ENCODE results near the gene HS3ST4.

HS3ST4 gene

GRCh38 chr16:25679511-25679910, 12.2 kb upstream of the HS3ST4 start:
- H4K20me1 ChIP-seq (ENCODE audit: insufficient read depth, low read length): no peaks in the 10 kb centered on the region
- DNase-seq (no peak), ATAC-seq (ENCODE audit: insufficient read depth, low read depth) (no peak)
- H3K27me3 ChIP-seq (ENCODE audit: insufficient read depth, low read length, poor library complexity): no peaks in the 10 kb centered on the region
- H3K9ac ChIP-seq (ENCODE audit: low read depth, low read length): no peak overlapping the region
- no peaks in the 10 kb centered on the region for H3K36me3 ChIP-seq (ENCODE audit: insufficient read depth, low read length)
- no peak overlapping the region for H3K27ac ChIP-seq (ENCODE audit: low read length)
- H3K9me3 ChIP-seq (ENCODE audit: insufficient read depth, low read length, severe bottlenecking): no peaks in the 10 kb centered on the region
- no peak overlapping the region for H3K4me3 ChIP-seq (ENCODE audit: low read depth in 1 of 2, low read length in 2 of 2)
- no peak overlapping the region for H2AFZ ChIP-seq (ENCODE audit: low read depth, low read length)
- H3K79me2 ChIP-seq (ENCODE audit: insufficient read depth, low read length): no peaks in the 10 kb centered on the region
- no peaks in the 10 kb centered on the region for H3K4me1 ChIP-seq (ENCODE audit: insufficient read depth, low read length)
- TF ChIP-seq EZH2 (IDR thresholded peaks at IDR 0.05; ENCODE audit: borderline replicate concordance, low read depth, low read length, severe bottlenecking) (no peak), CTCF (IDR thresholded peaks at IDR 0.05; ENCODE audit: borderline replicate concordance, extremely low read depth, low read length, poor library complexity, severe bottlenecking) (no peak)
- no peak overlapping the region for H3K4me2 ChIP-seq (ENCODE audit: insufficient read depth, low read length)

GRCh38 chr16:25689137-25689836, 2.5 kb upstream of the HS3ST4 start:
- H4K20me1 ChIP-seq (ENCODE audit: insufficient read depth, low read length): no peaks in the 10 kb centered on the region
- no peaks in the 10 kb centered on the region for H3K4me1 ChIP-seq (ENCODE audit: insufficient read depth, low read length)
- DNase-seq (no peak), ATAC-seq (ENCODE audit: insufficient read depth, low read depth) (no peak)
- no peak overlapping the region for H3K9ac ChIP-seq (ENCODE audit: low read depth, low read length)
- H2AFZ ChIP-seq (ENCODE audit: low read depth, low read length): no peak overlapping the region
- H3K79me2 ChIP-seq (ENCODE audit: insufficient read depth, low read length): no peaks in the 10 kb centered on the region
- H3K36me3 ChIP-seq (ENCODE audit: insufficient read depth, low read length): no peaks in the 10 kb centered on the region
- H3K4me2 ChIP-seq (ENCODE audit: insufficient read depth, low read length): no peak overlapping the region
- no peak overlapping the region for H3K27ac ChIP-seq (ENCODE audit: low read length)
- TF ChIP-seq CTCF (IDR thresholded peaks at IDR 0.05; ENCODE audit: borderline replicate concordance, extremely low read depth, low read length, poor library complexity, severe bottlenecking): no peak
- no peak for TF ChIP-seq EZH2 (IDR thresholded peaks at IDR 0.05; ENCODE audit: borderline replicate concordance, low read depth, low read length, severe bottlenecking)
- H3K27me3 ChIP-seq (ENCODE audit: insufficient read depth, low read length, poor library complexity): peaks cover 5% of the 10 kb centered on the region
- H3K4me3 ChIP-seq (ENCODE audit: low read depth in 1 of 2, low read length in 2 of 2): no peak overlapping the region
- no peaks in the 10 kb centered on the region for H3K9me3 ChIP-seq (ENCODE audit: insufficient read depth, low read length, severe bottlenecking)

GRCh38 chr16:25690552-25691143, 1.1 kb upstream of the HS3ST4 start:
- Histone ChIP-seq H3K4me3 (ENCODE audit: low read depth in 1 of 2, low read length in 2 of 2) (no peak overlapping the region), H3K27me3 (ENCODE audit: insufficient read depth, low read length, poor library complexity) (peaks cover 5% of the 10 kb centered on the region), H2AFZ (ENCODE audit: low read depth, low read length) (no peak overlapping the region), H3K4me1 (ENCODE audit: insufficient read depth, low read length) (no peaks in the 10 kb centered on the region), H3K9me3 (ENCODE audit: insufficient read depth, low read length, severe bottlenecking) (no peaks in the 10 kb centered on the region), H3K4me2 (ENCODE audit: insufficient read depth, low read length) (no peak overlapping the region), H3K79me2 (ENCODE audit: insufficient read depth, low read length) (no peaks in the 10 kb centered on the region), H3K9ac (ENCODE audit: low read depth, low read length) (no peak overlapping the region), H3K27ac (ENCODE audit: low read length) (no peak overlapping the region), H3K36me3 (ENCODE audit: insufficient read depth, low read length) (no peaks in the 10 kb centered on the region), H4K20me1 (ENCODE audit: insufficient read depth, low read length) (no peaks in the 10 kb centered on the region)
- ATAC-seq (ENCODE audit: insufficient read depth, low read depth) (no peak), DNase-seq (no peak)
- TF ChIP-seq CTCF (IDR thresholded peaks at IDR 0.05; ENCODE audit: borderline replicate concordance, extremely low read depth, low read length, poor library complexity, severe bottlenecking): no peak
- TF ChIP-seq EZH2 (IDR thresholded peaks at IDR 0.05; ENCODE audit: borderline replicate concordance, low read depth, low read length, severe bottlenecking): no peak
